CD14-positive monocyte (primary cell): ENCODE data around the gene SMARCC1. TPM values are rescaled to one million over a fixed set of nuclear protein-coding genes. Genes with fewer than 3 reads are reported as not detected.
A peak's percentile ranks its signal among the peaks of the same experiment; 100 is the strongest.

ENCODE experiments used
- DNase-seq, 3 donors: peaks; one replicate each; pipeline ENCODE4 v3.0.0-alpha.2; 2011 to 2022
- H2AFZ ChIP-seq: 2 replicates; pipeline ENCODE4 v1.6.0; 2012; ENCODE audit warnings: mild to moderate bottlenecking, low read depth, low read length, inconsistent platforms; ENCODE audit not compliant: insufficient read depth, poor library complexity, severe bottlenecking
- H3K27ac ChIP-seq, 2 donors: 1 replicate in 1 of 2; 2 replicates in 1 of 2; pipeline ENCODE4 v1.5.1; 2012 to 2013; ENCODE audit warnings: low read length in 2 of 2, control low read depth in 1 of 2, inconsistent platforms in 1 of 2, low read depth in 1 of 2, mild to moderate bottlenecking in 1 of 2
- H3K27me3 ChIP-seq, 2 donors: one replicate each; pipeline versions ENCODE4 v1.6.0 to v1.6.1; 2011 to 2013; ENCODE audit warnings: low read length in 2 of 2; ENCODE audit not compliant: control insufficient read depth in 2 of 2, insufficient read depth in 2 of 2
- H3K36me3 ChIP-seq, 2 donors: replicated peaks in 1 of 2; 1 replicate in 1 of 2; 2 replicates in 1 of 2; pipeline versions ENCODE4 v1.5.1 to v1.6.1; 2012 to 2013; ENCODE audit warnings: low read length in 2 of 2, control low read depth in 1 of 2, inconsistent platforms in 1 of 2, mild to moderate bottlenecking in 1 of 2; ENCODE audit not compliant: insufficient read depth in 2 of 2, control insufficient read depth in 1 of 2
- H3K4me1 ChIP-seq, 2 donors: 1 replicate in 1 of 2; 2 replicates in 1 of 2; pipeline versions ENCODE4 v1.5.1 to v1.6.1; 2012 to 2013; ENCODE audit warnings: low read length in 2 of 2, control low read depth in 1 of 2, inconsistent platforms in 1 of 2, mild to moderate bottlenecking in 1 of 2, moderate library complexity in 1 of 2; ENCODE audit not compliant: insufficient read depth in 2 of 2, control insufficient read depth in 1 of 2
- H3K4me2 ChIP-seq: replicated peaks from 2 replicates; pipeline ENCODE3; 2012; ENCODE audit warnings: low read length, moderate library complexity, mild to moderate bottlenecking; ENCODE audit not compliant: poor library complexity, severe bottlenecking; ENCODE audit errors: extremely low read depth
- H3K4me3 ChIP-seq, 3 experiments: fragments of 200-600 bp in 1 of 3; sonication (generic) in 1 of 3; replicated peaks in 1 of 3; 1 replicate in 2 of 3; 2 replicates in 1 of 3; pipeline ENCODE4 v1.5.1; 2011 to 2013; ENCODE audit warnings: low read length in 3 of 3, mild to moderate bottlenecking in 3 of 3, control low read depth in 2 of 3, low read depth in 2 of 3, inconsistent platforms in 1 of 3, moderate library complexity in 1 of 3
- H3K79me2 ChIP-seq: 2 replicates; pipeline ENCODE4 v1.6.0; 2012; ENCODE audit warnings: mild to moderate bottlenecking, control low read depth, inconsistent platforms, low read length, moderate library complexity; ENCODE audit not compliant: insufficient read depth
- H3K9ac ChIP-seq: 2 replicates; pipeline ENCODE4 v1.6.0; 2017; ENCODE audit warnings: low read length, mild to moderate bottlenecking; ENCODE audit not compliant: insufficient read depth, poor library complexity, severe bottlenecking
- H3K9me3 ChIP-seq, 2 donors: replicated peaks in 1 of 2; 1 replicate in 1 of 2; 2 replicates in 1 of 2; pipeline versions ENCODE4 v1.5.1 to v1.6.1; 2012 to 2013; ENCODE audit warnings: low read length in 2 of 2, control low read depth in 1 of 2; ENCODE audit not compliant: control insufficient read depth in 1 of 2, insufficient read depth in 1 of 2
- H4K20me1 ChIP-seq: 2 replicates; pipeline ENCODE4 v1.6.0; 2012; ENCODE audit warnings: mild to moderate bottlenecking, low read length, control low read depth, moderate library complexity; ENCODE audit not compliant: insufficient read depth
- H3K27ac Mint-ChIP-seq, 7 donors: one replicate each; pipeline ENCODE4 v1.8.0; 2020; ENCODE audit warnings: mild to moderate bottlenecking in 7 of 7, mixed read lengths in 7 of 7, moderate library complexity in 6 of 7, inconsistent platforms in 2 of 7
- H3K27me3 Mint-ChIP-seq, 3 donors: one replicate each; pipeline ENCODE4 v1.8.0; 2021 to 2022; ENCODE audit warnings: low read depth in 3 of 3, mild to moderate bottlenecking in 3 of 3, mixed read lengths in 3 of 3, moderate library complexity in 3 of 3, inconsistent platforms in 1 of 3
- H3K36me3 Mint-ChIP-seq, 2 donors: one replicate each; pipeline ENCODE4 v1.8.0; 2020; ENCODE audit warnings: mixed read lengths in 2 of 2, inconsistent platforms in 1 of 2, mild to moderate bottlenecking in 1 of 2
- H3K4me1 Mint-ChIP-seq: one replicate; pipeline ENCODE4 v1.8.0; 2020; ENCODE audit warnings: mild to moderate bottlenecking, mixed read lengths
- H3K4me3 Mint-ChIP-seq, 2 donors: one replicate each; pipeline ENCODE4 v1.8.0; 2020; ENCODE audit warnings: mild to moderate bottlenecking in 2 of 2, mixed read lengths in 2 of 2, moderate library complexity in 1 of 2
- H3K9me3 Mint-ChIP-seq, 7 donors: one replicate each; pipeline ENCODE4 v1.8.0; 2020 to 2022; ENCODE audit warnings: mixed read lengths in 7 of 7, mild to moderate bottlenecking in 6 of 7, moderate library complexity in 6 of 7, inconsistent platforms in 2 of 7
- CTCF ChIP-seq: fragments of 200-600 bp; IDR thresholded peaks from one replicate; pipeline ENCODE4 v1.8.0; 2022; ENCODE audit warnings: antibody characterized with exemption, mild to moderate bottlenecking
- WGBS: methylation state at CpG from one replicate; pipeline ENCODE4 v1.1.5; 2013; ENCODE audit warnings: missing lambda C conversion rate; ENCODE audit not compliant: insufficient coverage; 5-methylcytosine and 5-hydroxymethylcytosine counted together
- intact Hi-C, 2 donors: fragments of 100-400 bp; cut with micrococcal nuclease; formaldehyde crosslinking; loops; one replicate each; pipeline versions ENCODE4 v1.15.0 to v1.15.1; 2023
- polyA plus RNA-seq, 3 donors: library from polyadenylated mRNA; depleted of rRNA in 1 of 3; unstranded in 2 of 3; stranded (reverse) in 1 of 3; fragments of 300-500 nt in 2 of 3; fragments of >200 nt in 1 of 3; fragmentation: Illumina TruSeq in 2 of 3; gene quantifications; 1 replicate in 2 of 3; 2 replicates in 1 of 3; pipeline ENCODE4 v1.2.3, GENCODE V29; 2012 to 2021

Gene SMARCC1
- polyA plus RNA-seq, 3 donors = 8.8 to 33.5 (median 20.5) TPM

- no peak overlapping the region for H3K9ac ChIP-seq
- peaks cover 0 to 14% of the 10 kb centered on the region in 2 donors for H3K9me3 ChIP-seq
- no peak overlapping the region for H3K4me3 ChIP-seq
- no peak overlapping the region for H3K27ac ChIP-seq
- no peak for TF ChIP-seq CTCF
- peaks cover 9 to 16% of the 10 kb centered on the region in 2 donors for H3K36me3 ChIP-seq
- H3K4me2 ChIP-seq = no peak overlapping the region
- DNase-seq = no peak
- H2AFZ ChIP-seq = no peak overlapping the region
- Mint-ChIP-seq H3K4me3 (peak overlapping the region in 1 of 2 donors; percentile 23), H3K27me3 (peaks cover 39 to 60% (median 49%) of the 10 kb centered on the region in 3 donors), H3K27ac (no peak overlapping the region), H3K9me3 (peaks cover 0 to 7% (median 3%) of the 10 kb centered on the region in 7 donors), H3K4me1 (peaks cover 2% of the 10 kb centered on the region), H3K36me3 (peaks cover 10 to 14% of the 10 kb centered on the region in 2 donors)
- no peaks in the 10 kb centered on the region for H4K20me1 ChIP-seq
- intact Hi-C loops = no loop called here
- WGBS = 76% methylated on average over 2 of the region's 5 CpGs
- peaks cover 11 to 16% of the 10 kb centered on the region in 2 donors for H3K4me1 ChIP-seq
- H3K79me2 ChIP-seq = no peaks in the 10 kb centered on the region
- peaks cover 36 to 46% of the 10 kb centered on the region in 2 donors for H3K27me3 ChIP-seq
Measured at GRCh38 chr3:47581422-47581821, 200.3 kb downstream of the SMARCC1 start.

- Histone ChIP-seq H4K20me1 (no peaks in the 10 kb centered on the region), H3K4me1 (peaks cover 11 to 16% of the 10 kb centered on the region in 2 donors), H3K9ac (no peak overlapping the region), H3K36me3 (peaks cover 2 to 6% of the 10 kb centered on the region in 2 donors), H3K27me3 (peaks cover 36 to 53% of the 10 kb centered on the region in 2 donors), H3K4me2 (no peak overlapping the region), H3K79me2 (no peaks in the 10 kb centered on the region), H3K9me3 (peaks cover 0 to 14% of the 10 kb centered on the region in 2 donors), H2AFZ (no peak overlapping the region), H3K4me3 (no peak overlapping the region), H3K27ac (no peak overlapping the region)
- Mint-ChIP-seq H3K27ac (no peak overlapping the region), H3K9me3 (peaks cover 0 to 7% (median 4%) of the 10 kb centered on the region in 7 donors), H3K4me1 (peaks cover 2% of the 10 kb centered on the region), H3K36me3 (peaks cover 5 to 9% of the 10 kb centered on the region in 2 donors), H3K27me3 (peaks cover 45 to 69% (median 58%) of the 10 kb centered on the region in 3 donors), H3K4me3 (peak overlapping the region in 1 of 2 donors; percentile 80)
- 91% methylated on average over 1 of the region's 4 CpGs for WGBS
- DNase-seq = no peak
- TF ChIP-seq CTCF = no peak
- intact Hi-C loops = no loop called here
Measured at GRCh38 chr3:47580481-47580880, 201.2 kb downstream of the SMARCC1 start.
